Measurements from ENCODE around the gene BGLAP. TPM values are rescaled to one million over a fixed set of nuclear protein-coding genes. Genes with fewer than 3 reads are reported as not detected.

BGLAP gene
- total RNA-seq, result 1 to 10 TPM in 3 of 6 experiments, under 1 TPM in 1, not detected in 2; 0.44 to 1.5 (median 1.2) TPM
- long read RNA-seq, result 0 reads

DNA sequence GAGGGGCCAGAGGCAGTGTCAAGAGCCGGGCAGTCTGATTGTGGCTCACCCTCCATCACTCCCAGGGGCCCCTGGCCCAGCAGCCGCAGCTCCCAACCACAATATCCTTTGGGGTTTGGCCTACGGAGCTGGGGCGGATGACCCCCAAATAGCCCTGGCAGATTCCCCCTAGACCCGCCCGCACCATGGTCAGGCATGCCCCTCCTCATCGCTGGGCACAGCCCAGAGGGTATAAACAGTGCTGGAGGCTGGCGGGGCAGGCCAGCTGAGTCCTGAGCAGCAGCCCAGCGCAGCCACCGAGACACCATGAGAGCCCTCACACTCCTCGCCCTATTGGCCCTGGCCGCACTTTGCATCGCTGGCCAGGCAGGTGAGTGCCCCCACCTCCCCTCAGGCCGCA is at the start of gene BGLAP:
Gene BGLAP, plus strand, starts transcription at position 259 of the 400 bp plus-strand sequence. Its CDS starts 48 bp downstream, at position 307.
- intact Hi-C loops (cut with DNase I), result loop anchor here in 1 of 2 donors (10.0 kb wide), 1 partner anchor 107 kb away; no protein-coding TSS in a partner anchor

DNA sequence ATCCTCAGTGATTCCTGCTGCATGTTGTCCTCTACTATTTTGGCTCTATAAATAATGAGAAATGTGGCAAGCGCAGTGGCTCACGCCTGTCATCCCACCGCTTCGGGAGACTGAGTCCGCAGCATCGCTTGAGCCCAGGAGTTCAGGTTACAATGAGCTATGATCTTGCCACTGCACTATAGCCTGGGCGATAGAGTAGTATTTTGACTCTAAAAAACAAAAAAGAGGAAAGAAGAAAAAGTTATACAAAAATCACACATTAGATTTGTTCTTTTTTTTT is 48.8 kb upstream of the BGLAP start:
- no peak for ATAC-seq
- intact Hi-C loops (cut with DNase I), result no loop called here
- 86% methylated on average over 7 of the region's 7 CpGs for WGBS (ENCODE audit: insufficient coverage, low coverage, low lambda C conversion rate, missing lambda C conversion rate)
- Histone ChIP-seq H3K27ac (peak overlapping the region; percentile 79 to 84 (median 84)), H3K27me3 (no peaks in the 10 kb centered on the region), H3K9me3 (no peaks in the 10 kb centered on the region), H3K4me1 (peaks cover 0 to 51% (median 17%) of the 10 kb centered on the region in 4 donors), H3K4me3 (peak overlapping the region; percentile 39 to 92 (median 85)), H3K36me3 (peaks cover 0 to 3% (median under 1%) of the 10 kb centered on the region in 4 donors)
- TF ChIP-seq POLR2A (IDR thresholded peaks at IDR 0.05), result no peak
- TF ChIP-seq, protein P1, sequence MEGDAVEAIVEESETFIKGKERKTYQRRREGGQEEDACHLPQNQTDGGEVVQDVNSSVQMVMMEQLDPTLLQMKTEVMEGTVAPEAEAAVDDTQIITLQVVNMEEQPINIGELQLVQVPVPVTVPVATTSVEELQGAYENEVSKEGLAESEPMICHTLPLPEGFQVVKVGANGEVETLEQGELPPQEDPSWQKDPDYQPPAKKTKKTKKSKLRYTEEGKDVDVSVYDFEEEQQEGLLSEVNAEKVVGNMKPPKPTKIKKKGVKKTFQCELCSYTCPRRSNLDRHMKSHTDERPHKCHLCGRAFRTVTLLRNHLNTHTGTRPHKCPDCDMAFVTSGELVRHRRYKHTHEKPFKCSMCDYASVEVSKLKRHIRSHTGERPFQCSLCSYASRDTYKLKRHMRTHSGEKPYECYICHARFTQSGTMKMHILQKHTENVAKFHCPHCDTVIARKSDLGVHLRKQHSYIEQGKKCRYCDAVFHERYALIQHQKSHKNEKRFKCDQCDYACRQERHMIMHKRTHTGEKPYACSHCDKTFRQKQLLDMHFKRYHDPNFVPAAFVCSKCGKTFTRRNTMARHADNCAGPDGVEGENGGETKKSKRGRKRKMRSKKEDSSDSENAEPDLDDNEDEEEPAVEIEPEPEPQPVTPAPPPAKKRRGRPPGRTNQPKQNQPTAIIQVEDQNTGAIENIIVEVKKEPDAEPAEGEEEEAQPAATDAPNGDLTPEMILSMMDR (IDR thresholded peaks at IDR 0.05), result no peak
- no peak for DNase-seq

More for the DNA sequence above, at the start of gene BGLAP:
- 80% methylated on average over 1 of the region's 14 CpGs for WGBS (ENCODE audit: insufficient coverage, low coverage, low lambda C conversion rate, missing lambda C conversion rate)
- Histone ChIP-seq H3K36me3 (peaks cover 0 to 27% (median 12%) of the 10 kb centered on the region in 4 donors), H3K27me3 (no peaks in the 10 kb centered on the region), H3K4me1 (peaks cover 0 to 10% (median 0%) of the 10 kb centered on the region in 4 donors), H3K27ac (no peak within 1 kb of the TSS), H3K4me3 (no peak within 1 kb of the TSS), H3K9me3 (no peaks in the 10 kb centered on the region)
- TF ChIP-seq POLR2A (IDR thresholded peaks at IDR 0.05), result no peak
- TF ChIP-seq, protein P1 (IDR thresholded peaks at IDR 0.05), result no peak
- ATAC-seq (no peak), DNase-seq (no peak)

DNA sequence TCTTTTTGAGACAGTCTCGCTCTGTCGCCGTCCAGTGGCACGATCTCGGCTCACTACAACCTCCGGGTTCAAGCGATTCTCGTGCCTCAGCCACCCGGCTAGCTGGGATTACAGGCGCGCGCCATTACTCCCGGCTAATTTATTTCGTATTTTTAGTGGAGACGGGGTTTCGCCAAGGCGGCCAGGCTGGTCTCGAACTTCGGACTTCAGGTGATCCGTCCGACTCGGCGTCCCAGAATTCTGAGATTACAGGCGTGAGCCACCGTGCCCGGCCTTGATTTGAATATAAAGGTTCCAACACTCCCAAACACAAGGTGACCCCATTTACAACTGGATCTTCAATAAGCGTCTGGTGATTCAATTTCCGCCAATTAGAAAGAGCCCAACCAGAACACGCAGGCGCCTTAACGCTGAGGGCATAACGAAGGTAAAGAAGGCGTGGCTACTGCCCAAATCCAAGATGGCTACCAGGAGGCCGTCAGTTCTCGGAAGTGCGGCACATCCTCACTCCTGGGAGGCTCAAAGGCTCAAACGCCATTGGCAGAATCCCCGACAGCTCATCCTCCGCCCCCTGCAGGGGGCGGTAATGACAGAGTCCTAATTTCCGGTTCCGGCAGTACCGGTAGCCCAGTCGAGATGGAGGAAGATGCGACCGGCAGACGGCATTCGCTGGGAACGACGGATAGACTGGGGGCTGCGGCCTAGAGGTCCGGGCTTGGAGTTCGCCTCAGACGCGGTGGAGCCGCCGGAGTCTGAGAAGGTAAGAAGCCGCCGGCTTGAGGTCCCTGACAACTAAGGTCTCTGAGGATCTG is 48.3 kb upstream of the BGLAP start, which contains the start of gene SLC25A44:
Gene SLC25A44, plus strand, starts transcription at position 617 of the 812 bp plus-strand sequence. CDS start 5,744 bp downstream, outside the sequence.
- no peaks in the 10 kb centered on the region for H3K9me3 ChIP-seq
- intact Hi-C loops (cut with DNase I), result no loop called here
- peak within 1 kb of the TSS; percentile 79 to 85 (median 84) for H3K27ac ChIP-seq
- peaks cover 0 to 56% (median 19%) of the 10 kb centered on the region in 4 donors for H3K4me1 ChIP-seq
- DNase-seq (peak; percentile 94 to 97 (median 97)), ATAC-seq (peak; percentile 89 to 95 (median 92))
- 14% methylated on average over 48 of the region's 59 CpGs for WGBS (ENCODE audit: insufficient coverage, low coverage, low lambda C conversion rate, missing lambda C conversion rate)
- peaks cover 0 to 3% (median under 1%) of the 10 kb centered on the region in 4 donors for H3K36me3 ChIP-seq
- no peaks in the 10 kb centered on the region for H3K27me3 ChIP-seq
- TF ChIP-seq POLR2A (IDR thresholded peaks at IDR 0.05), result peak; percentile 83
- TF ChIP-seq, protein P1 (IDR thresholded peaks at IDR 0.05), result peak; percentile 56 to 84 (median 70)
- H3K4me3 ChIP-seq, result peak within 1 kb of the TSS; percentile 85 to 92 (median 91)

DNA sequence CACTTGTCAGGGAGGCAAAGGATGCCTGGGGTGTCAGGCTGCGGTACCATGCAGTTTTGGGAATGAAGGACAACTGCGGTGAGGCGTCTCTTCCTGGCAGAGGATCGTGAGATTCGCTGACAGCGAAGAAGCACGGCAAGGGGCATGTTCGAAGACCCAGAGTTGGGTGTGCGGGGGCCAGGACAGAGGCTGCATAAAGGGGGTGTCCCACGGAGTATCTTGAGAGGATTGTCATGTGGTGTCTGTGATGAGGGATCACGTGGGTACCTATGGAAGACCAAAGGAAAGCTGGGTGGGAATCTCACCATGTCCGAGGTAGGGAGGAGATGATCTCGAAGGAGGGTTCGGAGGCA is 47.7 kb upstream of the BGLAP start:
- Histone ChIP-seq H3K4me1 (peaks cover 0 to 62% (median 22%) of the 10 kb centered on the region in 4 donors), H3K27me3 (no peaks in the 10 kb centered on the region), H3K27ac (peak overlapping the region; percentile 57 to 79 (median 63)), H3K36me3 (peaks cover 0 to 3% (median under 1%) of the 10 kb centered on the region in 4 donors), H3K4me3 (peak overlapping the region; percentile 85 to 92 (median 91)), H3K9me3 (no peaks in the 10 kb centered on the region)
- TF ChIP-seq POLR2A (IDR thresholded peaks at IDR 0.05), result no peak
- TF ChIP-seq, protein P1 (IDR thresholded peaks at IDR 0.05), result no peak
- 4% methylated on average over 14 of the region's 14 CpGs for WGBS (ENCODE audit: insufficient coverage, low coverage, low lambda C conversion rate, missing lambda C conversion rate)
- DNase-seq, result no peak
- ATAC-seq, result no peak
- intact Hi-C loops (cut with DNase I), result no loop called here
